Inflammatory macrophage treated with lipopolysaccharide for 4 hours (primary cell): Measurements from ENCODE around the gene NRF1.
"Not testable (repeated sequence)": the region's sequence is repeated elsewhere in the genome, so short reads cannot be mapped to it uniquely, and the experiment has no call there.

ENCODE experiments used
- DNase-seq: peaks from one replicate; pipeline ENCODE4 v3.0.0-alpha.2; 2020

The NRF1 gene

GRCh38 chr7:129649128-129649690 lies 37.7 kb downstream of the NRF1 start:
- DNase-seq: no peak

DNA sequence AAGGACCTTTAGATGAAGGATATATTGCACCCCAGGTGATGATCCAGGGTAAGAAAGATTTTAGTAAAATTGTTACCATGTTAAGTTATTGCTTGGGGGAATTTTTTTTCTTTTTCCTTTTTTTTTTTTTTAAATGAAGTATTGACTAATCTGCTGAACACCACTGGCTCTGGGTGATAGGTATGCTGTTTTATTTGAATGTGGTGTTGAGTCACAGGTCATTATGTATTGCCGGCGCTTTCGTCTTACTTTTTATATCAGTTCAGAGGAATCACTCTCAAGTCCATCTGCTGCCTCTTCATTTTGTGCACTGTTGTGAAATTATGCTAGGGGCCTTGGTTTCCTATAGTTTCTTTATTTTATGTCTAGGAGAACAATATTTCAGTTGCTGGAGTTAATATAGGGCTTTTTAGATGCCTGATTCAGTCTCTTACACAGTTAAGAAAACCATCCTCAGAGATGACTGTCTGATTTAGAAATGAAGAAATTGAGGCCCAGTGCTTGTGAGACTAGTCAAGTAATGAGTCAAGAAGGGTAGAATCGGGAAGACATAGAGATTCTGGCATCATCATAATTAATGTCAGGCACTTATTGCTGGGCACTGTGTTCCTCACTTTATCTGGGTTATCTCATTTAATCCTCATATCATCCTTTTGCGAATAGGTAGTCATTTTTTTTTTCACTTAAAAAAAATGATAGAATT lies 38.7 kb downstream of the NRF1 start:
- DNase-seq: no peak

GRCh38 chr7:129652914-129653313 lies 41.4 kb downstream of the NRF1 start:
- peak; percentile 11 for DNase-seq

DNA sequence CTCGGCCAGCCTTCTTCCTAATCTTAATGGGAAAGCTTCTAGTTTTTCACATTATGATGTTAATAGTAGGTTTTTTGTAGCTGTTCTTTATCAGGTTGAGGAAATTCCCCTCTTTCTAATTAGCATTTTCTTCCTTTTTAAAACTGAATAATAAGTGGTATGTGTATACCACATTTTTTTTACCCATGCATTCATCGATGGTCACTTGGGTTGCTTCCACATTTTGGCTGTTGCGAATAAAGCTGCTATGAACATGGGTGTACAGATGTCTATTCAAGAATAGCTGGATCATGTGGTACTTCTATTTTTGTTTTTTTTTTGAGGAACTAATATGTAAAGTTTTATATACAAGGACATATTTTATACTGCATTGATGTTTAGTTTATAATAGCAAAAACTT lies 44.3 kb downstream of the NRF1 start:
- DNase-seq: peak; percentile 39

DNA sequence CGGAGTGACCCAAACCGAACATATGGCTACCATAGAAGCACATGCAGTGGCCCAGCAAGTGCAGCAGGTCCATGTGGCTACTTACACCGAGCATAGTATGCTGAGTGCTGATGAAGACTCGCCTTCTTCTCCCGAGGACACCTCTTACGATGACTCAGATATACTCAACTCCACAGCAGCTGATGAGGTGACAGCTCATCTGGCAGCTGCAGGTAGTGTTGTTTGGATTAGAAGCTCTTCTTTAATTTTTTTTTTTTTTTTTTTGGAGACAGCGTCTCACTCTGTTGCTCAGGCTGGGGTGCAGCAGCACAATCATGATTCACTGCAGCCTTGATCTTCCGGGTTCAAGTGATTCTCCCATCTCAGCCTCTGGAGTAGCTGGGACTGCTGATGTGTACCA lies 45.8 kb downstream of the NRF1 start:
- DNase-seq: no peak

DNA sequence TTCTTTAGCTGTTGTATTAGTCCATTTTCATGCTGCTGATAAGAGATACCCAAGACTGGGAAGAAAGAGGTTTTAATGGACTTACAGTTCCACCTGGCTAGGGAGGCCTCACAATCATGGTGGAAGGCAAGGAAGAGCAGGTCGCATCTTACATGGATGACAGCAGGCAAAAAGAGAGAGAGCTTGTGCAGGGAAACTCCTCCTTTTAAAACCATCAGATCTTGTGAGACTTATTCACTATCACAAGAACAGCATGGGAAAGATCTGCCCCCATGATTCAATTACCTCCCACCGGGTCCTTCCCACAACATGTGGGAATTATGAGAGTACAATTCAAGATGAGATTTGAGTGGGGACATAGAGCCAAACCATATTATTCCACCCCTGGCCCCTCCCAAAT lies 48.4 kb downstream of the NRF1 start:
- DNase-seq: not testable (repeated sequence)

- DNase-seq: no peak
These were observed 50.2 kb downstream of the NRF1 start for GRCh38 chr7:129661645-129662182.

- DNase-seq: not testable (repeated sequence)
These were observed 51.7 kb downstream of the NRF1 start for GRCh38 chr7:129663240-129663639.

- DNase-seq: peak; percentile 44
These were observed 52.8 kb downstream of the NRF1 start for GRCh38 chr7:129664029-129665012.

DNA sequence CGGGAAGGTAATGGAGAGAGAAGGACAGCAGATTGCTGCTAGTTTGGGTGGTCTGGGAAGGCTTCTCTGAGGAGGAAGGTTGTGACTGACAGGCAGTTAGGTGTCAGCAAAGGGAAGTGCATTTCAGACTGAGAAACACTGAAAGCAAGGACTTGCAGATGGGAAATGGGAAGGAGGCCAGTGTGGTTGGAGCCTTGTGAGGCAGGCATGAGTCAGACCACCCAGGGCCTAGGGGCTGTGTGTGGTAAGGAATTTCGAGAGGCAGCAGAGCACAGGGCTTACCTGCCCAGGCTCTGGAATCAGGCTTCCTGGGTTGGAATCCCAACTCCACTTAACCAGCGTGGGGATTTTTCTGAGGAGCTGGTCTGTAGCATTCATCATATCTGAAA lies 53.5 kb downstream of the NRF1 start:
- peak; percentile 54 for DNase-seq

DNA sequence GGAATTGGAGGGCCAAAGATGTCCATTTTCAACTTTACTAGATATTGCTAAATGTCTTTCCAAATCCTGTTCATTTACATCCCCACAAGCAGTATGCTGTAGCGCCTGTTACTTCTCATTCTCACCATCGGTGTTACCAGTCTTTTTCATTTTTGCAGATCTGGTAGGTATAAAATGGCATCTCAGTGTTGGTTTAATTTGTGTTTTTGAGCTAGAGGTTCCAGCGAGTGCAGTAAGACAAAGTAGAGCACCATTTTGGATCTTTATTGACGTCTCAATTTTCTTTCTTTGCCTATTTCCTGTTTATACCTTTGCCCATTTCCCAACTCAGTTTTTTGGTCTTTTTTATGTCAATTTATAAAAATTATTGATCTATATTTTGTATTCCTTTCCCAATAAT lies 55.6 kb downstream of the NRF1 start:
- DNase-seq: no peak

GRCh38 chr7:129667551-129667950 lies 56.0 kb downstream of the NRF1 start:
- no peak for DNase-seq

GRCh38 chr7:129669901-129670300 lies 58.4 kb downstream of the NRF1 start:
- no peak for DNase-seq

DNA sequence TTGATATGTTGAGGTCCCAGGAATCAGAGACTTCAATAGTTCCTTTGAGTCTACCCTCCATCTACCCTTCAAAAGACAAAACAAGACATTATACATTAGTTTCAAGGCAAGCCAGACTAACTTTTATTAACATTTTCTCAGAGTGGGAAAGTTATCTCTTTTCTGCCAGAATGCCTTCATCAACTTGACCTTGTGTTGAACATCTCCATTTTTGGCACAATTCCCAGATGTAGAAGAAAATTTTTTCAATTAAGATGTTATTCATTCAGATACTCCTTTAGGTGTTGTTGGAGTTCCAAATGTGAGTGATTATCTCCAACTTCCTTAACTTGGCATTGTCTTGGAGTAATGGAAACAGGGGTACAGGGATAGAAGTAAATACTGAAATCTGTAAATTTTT lies 59.1 kb downstream of the NRF1 start:
- DNase-seq: no peak

- no peak for DNase-seq
These were observed 59.7 kb downstream of the NRF1 start for GRCh38 chr7:129671266-129671665.

DNA sequence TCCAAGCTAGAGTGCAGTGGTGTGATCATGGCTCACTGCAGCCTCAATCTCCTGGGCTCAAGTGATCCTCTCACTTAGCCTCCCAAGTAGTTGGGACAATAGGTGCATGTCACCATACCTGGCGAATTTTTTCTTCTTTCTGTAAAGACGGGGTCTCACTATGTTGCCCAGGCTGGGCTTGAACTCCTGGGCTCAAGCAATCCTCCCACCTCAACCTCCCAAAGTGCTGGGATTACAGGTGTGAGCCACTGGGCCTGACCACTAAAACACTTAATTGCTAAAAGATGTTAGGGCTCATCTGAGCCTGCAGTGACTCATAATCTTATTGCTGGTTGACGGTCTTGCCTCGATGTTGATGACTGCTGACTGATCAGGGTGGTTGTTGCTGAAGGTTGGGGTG lies 63.0 kb downstream of the NRF1 start:
- DNase-seq: not testable (repeated sequence)

- no peak for DNase-seq
These were observed 64.0 kb downstream of the NRF1 start for GRCh38 chr7:129675521-129675920.

DNA sequence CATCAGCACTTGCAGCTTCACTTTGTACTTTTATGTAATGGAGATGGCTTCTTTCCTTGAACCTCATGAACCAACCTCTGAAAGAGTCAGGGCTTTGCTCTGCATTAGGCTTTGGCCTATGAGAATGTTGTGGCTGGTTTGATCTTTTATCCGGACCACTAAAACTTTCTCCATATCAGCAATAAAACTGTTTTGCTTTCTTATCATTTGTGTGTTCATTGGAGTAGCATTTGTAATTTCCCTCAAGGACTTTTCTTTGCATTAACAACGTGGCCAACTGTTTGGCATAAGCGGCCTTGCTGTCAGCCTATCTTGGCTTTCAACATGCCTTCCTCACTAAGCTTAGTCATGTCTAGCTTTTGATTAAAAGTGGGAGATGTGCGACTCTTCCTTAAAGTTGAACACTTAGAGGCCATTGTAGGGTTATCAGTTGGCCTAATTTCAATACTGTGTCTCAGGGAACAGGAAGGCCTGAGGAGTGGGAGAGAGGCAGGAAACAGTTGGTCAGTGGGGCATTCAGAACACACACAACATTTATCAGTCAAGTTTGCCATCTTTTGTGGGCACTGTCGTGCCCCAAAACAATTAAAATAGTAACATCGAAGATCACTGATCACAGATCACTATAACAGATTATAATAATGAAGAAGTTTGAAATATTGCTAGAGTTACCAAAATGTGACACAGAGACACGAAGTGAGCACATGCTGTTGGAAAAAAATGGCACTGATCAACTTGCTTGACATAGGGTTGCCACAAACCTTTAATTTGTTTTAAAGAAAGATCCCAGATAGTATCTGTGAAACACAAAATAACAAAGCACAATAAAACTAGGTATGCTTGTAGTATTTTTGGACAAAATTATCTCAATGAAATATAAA lies 64.7 kb downstream of the NRF1 start:
- DNase-seq: no peak

DNA sequence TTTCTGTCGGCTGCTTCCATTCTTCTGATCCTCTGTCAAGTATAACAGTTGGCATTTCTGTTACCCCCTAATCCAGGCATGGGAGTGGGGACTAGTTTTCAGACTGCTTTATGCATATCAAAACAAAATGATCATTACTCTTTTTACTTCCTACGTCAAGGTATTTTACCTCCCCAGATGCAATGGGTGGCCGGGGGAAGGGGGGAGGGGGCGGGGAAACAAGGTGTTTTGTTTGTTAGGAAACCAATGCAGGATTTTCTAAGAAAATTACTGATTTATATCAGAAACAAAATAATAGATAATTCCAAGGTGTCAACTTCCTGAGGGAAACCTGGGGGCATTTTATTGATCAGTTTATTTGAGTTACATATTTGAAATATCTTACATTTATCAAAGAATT lies 66.3 kb downstream of the NRF1 start:
- DNase-seq: no peak

GRCh38 chr7:129678606-129679005 lies 67.1 kb downstream of the NRF1 start:
- no peak for DNase-seq

DNA sequence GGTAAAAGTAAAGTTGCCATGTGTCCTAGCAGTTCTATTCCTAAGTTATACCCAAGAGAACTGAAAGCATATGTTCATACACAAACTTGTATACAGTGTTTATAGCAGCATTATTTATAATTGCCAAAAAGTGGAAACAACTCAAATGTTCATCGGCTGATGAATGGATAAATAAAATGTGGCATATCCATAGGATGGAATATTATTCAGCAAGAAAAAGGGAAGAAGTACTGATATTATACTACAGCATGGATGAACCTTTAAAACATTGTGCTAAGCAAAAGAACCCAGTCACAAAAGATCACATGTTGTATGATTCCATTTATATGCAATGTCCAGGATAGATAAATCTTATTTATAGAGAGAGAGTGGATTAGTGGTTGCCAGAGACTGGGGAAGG lies 68.9 kb downstream of the NRF1 start:
- no peak for DNase-seq

DNA sequence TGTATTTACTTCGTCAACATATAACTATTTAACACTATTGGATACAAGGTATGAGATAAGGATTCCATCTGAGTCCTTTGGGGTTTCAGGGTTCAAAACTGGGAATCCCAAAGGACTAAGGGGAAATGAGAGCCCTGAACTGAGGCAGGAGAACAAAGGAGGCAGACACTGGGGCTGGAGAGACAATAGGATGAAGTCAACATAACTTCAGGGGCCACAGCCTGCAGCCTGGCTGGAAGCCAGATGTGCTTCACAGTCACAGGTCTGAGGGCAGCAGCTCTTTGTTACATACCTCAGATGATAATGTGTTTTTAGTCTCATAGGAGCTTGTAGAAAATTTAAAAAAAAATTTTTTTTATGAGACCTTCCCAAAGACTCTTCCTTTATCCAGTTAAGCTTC lies 73.3 kb downstream of the NRF1 start:
- DNase-seq: no peak

DNA sequence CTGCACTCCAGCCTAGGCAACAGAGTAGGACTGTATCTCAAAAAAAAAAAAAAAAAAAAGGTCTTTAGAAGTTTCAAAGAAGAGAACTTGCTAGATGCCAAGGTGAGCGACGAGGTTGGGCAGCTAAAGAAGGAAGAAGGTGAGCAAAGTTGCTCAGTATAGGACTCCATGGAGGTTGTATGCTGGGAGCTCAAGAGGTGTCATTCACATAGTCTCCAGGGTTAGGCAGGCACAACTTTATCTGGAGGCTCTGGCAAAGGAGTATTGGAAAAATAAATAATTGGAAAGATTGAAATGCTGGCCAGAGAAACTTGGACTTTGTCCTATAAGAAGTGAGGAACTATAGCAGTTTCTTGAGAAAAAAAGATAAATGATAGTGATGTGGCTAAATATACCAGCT lies 74.5 kb downstream of the NRF1 start:
- DNase-seq: no peak
